OCI-LY1 (cell line): ENCODE measurements around the gene SIGLEC8.

ENCODE experiments used
- H2AFZ ChIP-seq: fragments of 200-600 bp; sonication (generic), shearing (Covaris generic); 2 replicates; pipeline ENCODE4 v1.6.0; 2014; ENCODE audit warnings: antibody characterized with exemption, mild to moderate bottlenecking, low read length
- H3F3A ChIP-seq: fragments of 200-600 bp; sonication (generic), shearing (Covaris generic); 2 replicates; pipeline ENCODE4 v1.6.0; 2014; ENCODE audit warnings: mild to moderate bottlenecking, antibody characterized with exemption, low read length, moderate library complexity; ENCODE audit not compliant: insufficient read depth
- H3K27ac ChIP-seq: fragments of 200-600 bp; sonication (generic); 2 replicates; pipeline ENCODE4 v1.5.1; 2014; ENCODE audit warnings: low read length, mixed run types, mild to moderate bottlenecking, low read depth; ENCODE audit not compliant: poor library complexity, severe bottlenecking
- H3K27me3 ChIP-seq: fragments of 200-600 bp; sonication (generic); 2 replicates; pipeline ENCODE4 v1.6.0; 2014; ENCODE audit warnings: antibody characterized with exemption, mild to moderate bottlenecking, low read length, moderate library complexity; ENCODE audit not compliant: insufficient read depth
- H3K36me3 ChIP-seq: fragments of 200-600 bp; sonication (generic); 2 replicates; pipeline ENCODE4 v1.6.1; 2014; ENCODE audit warnings: mild to moderate bottlenecking, antibody characterized with exemption, low read length, moderate library complexity, mixed read lengths; ENCODE audit not compliant: insufficient read depth
- H3K4me1 ChIP-seq: fragments of 200-600 bp; sonication (generic); 2 replicates; pipeline ENCODE4 v1.5.1; 2014; ENCODE audit warnings: mild to moderate bottlenecking, low read length, moderate library complexity; ENCODE audit not compliant: insufficient read depth, severe bottlenecking
- H3K4me2 ChIP-seq: fragments of 200-600 bp; sonication (generic), shearing (Covaris generic); 2 replicates; pipeline ENCODE4 v1.6.1; 2014; ENCODE audit warnings: low read length
- H3K4me3 ChIP-seq: fragments of 200-600 bp; sonication (generic); 2 replicates; pipeline ENCODE4 v1.5.1; 2014; ENCODE audit warnings: low read length, low read depth, mild to moderate bottlenecking, mixed read lengths; ENCODE audit not compliant: poor library complexity, severe bottlenecking
- H3K79me2 ChIP-seq: fragments of 200-600 bp; shearing (Covaris generic); 2 replicates; pipeline ENCODE4 v1.6.1; 2016; ENCODE audit warnings: mixed run types, low read length, mixed read lengths; ENCODE audit not compliant: insufficient read depth
- H3K9ac ChIP-seq: fragments of 200-600 bp; sonication (generic), shearing (Covaris generic); 2 replicates; pipeline ENCODE4 v1.6.1; 2014; ENCODE audit warnings: mild to moderate bottlenecking, low read length, mixed read lengths
- H3K9me2 ChIP-seq: fragments of 200-600 bp; sonication (generic), shearing (Covaris generic); 2 replicates; pipeline ENCODE4 v1.6.1; 2014; ENCODE audit warnings: low read depth, mild to moderate bottlenecking, low read length, mixed read lengths
- H3K9me3 ChIP-seq: fragments of 200-600 bp; shearing (Covaris generic); 2 replicates; pipeline ENCODE4 v1.6.1; 2014; ENCODE audit warnings: low read length, mixed read lengths
- H4K20me1 ChIP-seq: fragments of 200-600 bp; sonication (generic), shearing (Covaris generic); 2 replicates; pipeline ENCODE4 v1.6.0; 2016; ENCODE audit warnings: mild to moderate bottlenecking, low read length; ENCODE audit not compliant: insufficient read depth
- CTCF ChIP-seq: fragments of 200-600 bp; sonication (generic), shearing (Covaris generic); IDR thresholded peaks from 2 replicates; pipeline ENCODE4 v1.5.1; 2017; ENCODE audit warnings: mild to moderate bottlenecking, antibody characterized with exemption, low read length, moderate library complexity, mixed read lengths
- EZH2 ChIP-seq: fragments of 200-600 bp; sonication (generic), shearing (Covaris generic); IDR thresholded peaks from 2 replicates; pipeline ENCODE4 v1.8.0; 2017; ENCODE audit warnings: borderline replicate concordance, mixed run types, mild to moderate bottlenecking, antibody characterized with exemption, low read length, moderate library complexity, mixed read lengths

Gene SIGLEC8

GRCh38 chr19:51462276-51462675, 4.0 kb upstream of the SIGLEC8 start:
- Histone ChIP-seq H3K9ac (no peak overlapping the region), H3K79me2 (no peaks in the 10 kb centered on the region), H3F3A (no peaks in the 10 kb centered on the region), H3K4me3 (no peak overlapping the region), H2AFZ (no peak overlapping the region), H3K27me3 (no peaks in the 10 kb centered on the region), H3K27ac (no peak overlapping the region), H3K36me3 (no peaks in the 10 kb centered on the region), H3K4me2 (no peak overlapping the region), H3K4me1 (peaks cover 4% of the 10 kb centered on the region), H3K9me3 (no peaks in the 10 kb centered on the region), H4K20me1 (no peaks in the 10 kb centered on the region), H3K9me2 (no peaks in the 10 kb centered on the region)
- TF ChIP-seq EZH2 (no peak), CTCF (no peak)

GRCh38 chr19:51461723-51462161, 3.5 kb upstream of the SIGLEC8 start:
- Histone ChIP-seq H3K9ac (no peak overlapping the region), H3K79me2 (no peaks in the 10 kb centered on the region), H3F3A (no peaks in the 10 kb centered on the region), H3K36me3 (no peaks in the 10 kb centered on the region), H4K20me1 (no peaks in the 10 kb centered on the region), H3K4me1 (peaks cover 4% of the 10 kb centered on the region), H3K9me3 (no peaks in the 10 kb centered on the region), H2AFZ (no peak overlapping the region), H3K4me3 (no peak overlapping the region), H3K9me2 (no peaks in the 10 kb centered on the region), H3K27me3 (no peaks in the 10 kb centered on the region), H3K4me2 (no peak overlapping the region), H3K27ac (no peak overlapping the region)
- no peak for TF ChIP-seq CTCF
- no peak for TF ChIP-seq EZH2

DNA sequence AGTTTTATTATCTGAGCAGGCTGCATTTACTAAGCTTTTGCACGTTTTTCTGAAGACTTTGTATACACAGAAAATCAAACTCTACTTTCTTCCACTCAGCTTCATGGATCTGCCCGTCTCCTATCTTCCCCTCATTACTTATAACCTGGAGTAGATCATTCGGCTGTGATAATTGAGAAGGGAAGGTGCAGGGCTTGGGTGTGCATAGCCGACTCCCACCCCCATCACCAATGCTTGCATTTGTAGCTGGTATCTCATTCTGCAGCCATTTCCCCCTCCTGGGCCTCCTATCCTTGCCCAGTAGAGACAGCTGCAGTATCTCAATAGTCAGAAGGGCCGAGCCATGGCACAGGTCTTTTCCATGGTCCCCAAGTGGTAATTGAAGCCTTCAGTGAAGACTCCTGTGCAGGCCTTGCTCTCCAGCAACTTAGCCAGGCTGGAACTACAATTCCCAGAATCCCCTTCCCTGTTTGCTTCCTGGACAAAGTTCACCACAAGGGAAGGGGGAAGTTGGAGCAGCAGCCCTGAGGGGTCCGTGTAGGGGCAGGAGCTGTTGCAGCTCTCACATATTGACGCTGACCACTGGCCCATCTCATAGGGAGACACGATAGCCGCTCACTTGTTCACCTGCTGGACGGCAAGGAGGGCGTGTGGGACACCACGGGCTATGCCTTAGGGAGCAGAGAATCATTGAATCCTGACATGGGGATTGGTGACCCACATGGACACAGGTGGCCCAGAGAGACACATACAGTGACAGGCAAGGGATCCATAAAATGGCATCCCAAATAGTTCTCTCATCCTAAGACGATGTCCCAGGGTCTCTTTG, 2.1 kb upstream of the SIGLEC8 start:
- Histone ChIP-seq H3F3A (no peaks in the 10 kb centered on the region), H3K9me2 (no peaks in the 10 kb centered on the region), H3K4me3 (peak overlapping the region; percentile 53), H3K27me3 (no peaks in the 10 kb centered on the region), H3K27ac (no peak overlapping the region), H4K20me1 (no peaks in the 10 kb centered on the region), H3K9me3 (no peaks in the 10 kb centered on the region), H3K9ac (no peak overlapping the region; the same call in 1 of the 2 replicates), H2AFZ (no peak overlapping the region), H3K36me3 (no peaks in the 10 kb centered on the region), H3K4me2 (peak overlapping the region; percentile 66), H3K79me2 (no peaks in the 10 kb centered on the region), H3K4me1 (peaks cover 4% of the 10 kb centered on the region)
- TF ChIP-seq EZH2 (no peak), CTCF (no peak)
